HepG2 (cell line): ENCODE results near the gene TUBB3. TPM values are rescaled to one million over a fixed set of nuclear protein-coding genes. Genes with fewer than 3 reads are reported as not detected.

ENCODE experiments used
- CBX1 ChIP-seq: IDR thresholded peaks from one replicate; pipeline ENCODE4 v1.6.1; 2016; ENCODE audit warnings: antibody characterized with exemption, low read depth
- DNMT3B ChIP-seq: conservative IDR thresholded peaks from 2 replicates; pipeline ENCODE4 v1.6.1; 2016; ENCODE audit warnings: missing biosample characterization, control low read depth
- DPF2 ChIP-seq: sonication (generic); formaldehyde crosslinking; IDR thresholded peaks from 2 replicates; pipeline ENCODE4 v1.4.0; 2020; ENCODE audit warnings: mild to moderate bottlenecking, low read depth, missing genetic modification reagents, borderline replicate concordance
- E2F2 ChIP-seq: sonication (generic); formaldehyde crosslinking; IDR thresholded peaks from 2 replicates; pipeline ENCODE4 v1.4.0; 2020; ENCODE audit warnings: missing genetic modification reagents, borderline replicate concordance
- EEA1 ChIP-seq: sonication (generic); formaldehyde crosslinking; IDR thresholded peaks from 2 replicates; pipeline ENCODE4 v1.5.1; 2020; ENCODE audit warnings: mild to moderate bottlenecking, missing genetic modification reagents, borderline replicate concordance
- EED ChIP-seq: sonication (generic); formaldehyde crosslinking; IDR thresholded peaks from 2 replicates; pipeline ENCODE4 v1.5.0; 2020; ENCODE audit warnings: mild to moderate bottlenecking, missing genetic modification reagents
- FOXM1 ChIP-seq: sonication (generic); formaldehyde crosslinking; IDR thresholded peaks from 2 replicates; pipeline ENCODE4 v1.5.0; 2020; ENCODE audit warnings: missing genetic modification reagents
- HMGA1 ChIP-seq: sonication (generic); formaldehyde crosslinking; conservative IDR thresholded peaks from 2 replicates; pipeline ENCODE4 v1.4.0; 2020; ENCODE audit warnings: missing genetic modification reagents
- HOXA9 ChIP-seq: sonication (generic); formaldehyde crosslinking; IDR thresholded peaks from 2 replicates; pipeline ENCODE4 v1.8.1; 2022; ENCODE audit warnings: missing genetic modification reagents, mild to moderate bottlenecking, moderate library complexity, borderline replicate concordance
- KMT2B ChIP-seq: IDR thresholded peaks from 2 replicates; pipeline ENCODE4 v1.6.1; 2016; ENCODE audit warnings: missing genetic modification reagents, missing compliant biosample characterization
- MAZ ChIP-seq, 2 experiments: sonication (generic) in 1 of 2; formaldehyde crosslinking in 1 of 2; IDR thresholded peaks; 2 replicates each; pipeline versions ENCODE4 v1.5.0 to v1.6.1; 2012 to 2020; ENCODE audit warnings: low read depth in 2 of 2, mild to moderate bottlenecking in 2 of 2, borderline replicate concordance in 1 of 2, improper control_type of control experiment in 1 of 2, low read length in 1 of 2, missing genetic modification reagents in 1 of 2, moderate library complexity in 1 of 2
- MLLT10 ChIP-seq: sonication (generic); formaldehyde crosslinking; IDR thresholded peaks from 2 replicates; pipeline ENCODE4 v1.4.0; 2020; ENCODE audit warnings: missing genetic modification reagents
- NRL ChIP-seq: sonication (generic); formaldehyde crosslinking; IDR thresholded peaks from 2 replicates; pipeline ENCODE4 v1.5.0; 2020; ENCODE audit warnings: missing genetic modification reagents, mild to moderate bottlenecking, moderate library complexity, borderline replicate concordance
- PHF8 ChIP-seq: sonication (generic); formaldehyde crosslinking; IDR thresholded peaks from 2 replicates; pipeline ENCODE4 v1.5.0; 2020; ENCODE audit warnings: missing genetic modification reagents
- RXRA ChIP-seq: sonication (generic); formaldehyde crosslinking; IDR thresholded peaks from 2 replicates; pipeline ENCODE4 v1.5.1; 2020; ENCODE audit warnings: missing genetic modification reagents
- SALL2 ChIP-seq: sonication (generic); formaldehyde crosslinking; IDR thresholded peaks from 2 replicates; pipeline ENCODE4 v1.8.1; 2023; ENCODE audit warnings: mild to moderate bottlenecking, missing genetic modification reagents, inconsistent platforms
- SIN3A ChIP-seq: IDR thresholded peaks from 2 replicates; pipeline ENCODE4 v1.6.1; 2011; ENCODE audit warnings: low read depth, mild to moderate bottlenecking, control low read depth, low read length, borderline replicate concordance
- ZBTB38 ChIP-seq: sonication (generic); formaldehyde crosslinking; IDR thresholded peaks from 2 replicates; pipeline ENCODE4 v1.5.1; 2020; ENCODE audit warnings: mild to moderate bottlenecking, missing genetic modification reagents
- ZFAT ChIP-seq: sonication (generic); formaldehyde crosslinking; conservative IDR thresholded peaks from 2 replicates; pipeline ENCODE4 v1.8.1; 2023; ENCODE audit warnings: missing genetic modification reagents, inconsistent platforms
- ZFP36L1 ChIP-seq: sonication (generic); formaldehyde crosslinking; IDR thresholded peaks from 2 replicates; pipeline ENCODE4 v1.8.0; 2022; ENCODE audit warnings: mild to moderate bottlenecking, missing genetic modification reagents, moderate library complexity
- ZNF101 ChIP-seq: sonication (generic); formaldehyde crosslinking; IDR thresholded peaks from 2 replicates; pipeline ENCODE4 v1.4.0; 2020; ENCODE audit warnings: mild to moderate bottlenecking, low read depth, missing genetic modification reagents, borderline replicate concordance
- ZNF232 ChIP-seq: sonication (generic); formaldehyde crosslinking; IDR thresholded peaks from 2 replicates; pipeline ENCODE4 v1.4.0; 2020; ENCODE audit warnings: missing genetic modification reagents, borderline replicate concordance
- ZNF256 ChIP-seq: sonication (generic); formaldehyde crosslinking; conservative IDR thresholded peaks from 2 replicates; pipeline ENCODE4 v1.4.0; 2020; ENCODE audit warnings: missing genetic modification reagents
- ZNF563 ChIP-seq: sonication (generic); formaldehyde crosslinking; IDR thresholded peaks from 2 replicates; pipeline ENCODE4 v1.8.0; 2022; ENCODE audit warnings: mild to moderate bottlenecking, moderate library complexity, missing genetic modification reagents
- ZNF775 ChIP-seq: sonication (generic); formaldehyde crosslinking; IDR thresholded peaks from 2 replicates; pipeline ENCODE4 v1.4.0; 2020; ENCODE audit warnings: missing genetic modification reagents, mild to moderate bottlenecking, moderate library complexity, borderline replicate concordance
- polyA plus RNA-seq, 8 experiments: library from polyadenylated mRNA; depleted of rRNA in 3 of 8; stranded (reverse) in 7 of 8; unstranded in 1 of 8; fragments of >200 nt; fragmentation: Illumina TruSeq in 4 of 8; extraction: Trizol in 4 of 8; gene quantifications; 2 replicates each; pipeline versions ENCODE4 v1.2.1 to v1.2.3, GENCODE V29; 2011 to 2016; ENCODE audit warnings: low read depth in 4 of 8, missing spikeins in 1 of 8, mixed read lengths in 1 of 8; ENCODE audit not compliant: insufficient read depth in 1 of 8
- total RNA-seq, 5 experiments: library from RNA; depleted of rRNA; stranded (reverse); fragments of >200 nt; fragmentation: Illumina TruSeq; extraction: Trizol; gene quantifications; 2 replicates each; pipeline ENCODE4 v1.2.3, GENCODE V29; 2016; ENCODE audit warnings: low read depth in 1 of 5
- TF ChIP-seq, protein P1 (sequence below): sonication (generic); formaldehyde crosslinking; IDR thresholded peaks from 2 replicates; pipeline ENCODE4 v1.4.0; 2020; ENCODE audit warnings: missing genetic modification reagents
- TF ChIP-seq, protein P2 (sequence below): sonication (generic); formaldehyde crosslinking; IDR thresholded peaks from 2 replicates; pipeline ENCODE4 v1.4.0; 2020; ENCODE audit warnings: mild to moderate bottlenecking, missing genetic modification reagents

Gene TUBB3
- total and polyA plus RNA-seq, 2 of the 13 experiments (the other 11 are each of a cell fraction or from before 2014, with no cell fraction given), result 110 to 185 TPM

DNA sequence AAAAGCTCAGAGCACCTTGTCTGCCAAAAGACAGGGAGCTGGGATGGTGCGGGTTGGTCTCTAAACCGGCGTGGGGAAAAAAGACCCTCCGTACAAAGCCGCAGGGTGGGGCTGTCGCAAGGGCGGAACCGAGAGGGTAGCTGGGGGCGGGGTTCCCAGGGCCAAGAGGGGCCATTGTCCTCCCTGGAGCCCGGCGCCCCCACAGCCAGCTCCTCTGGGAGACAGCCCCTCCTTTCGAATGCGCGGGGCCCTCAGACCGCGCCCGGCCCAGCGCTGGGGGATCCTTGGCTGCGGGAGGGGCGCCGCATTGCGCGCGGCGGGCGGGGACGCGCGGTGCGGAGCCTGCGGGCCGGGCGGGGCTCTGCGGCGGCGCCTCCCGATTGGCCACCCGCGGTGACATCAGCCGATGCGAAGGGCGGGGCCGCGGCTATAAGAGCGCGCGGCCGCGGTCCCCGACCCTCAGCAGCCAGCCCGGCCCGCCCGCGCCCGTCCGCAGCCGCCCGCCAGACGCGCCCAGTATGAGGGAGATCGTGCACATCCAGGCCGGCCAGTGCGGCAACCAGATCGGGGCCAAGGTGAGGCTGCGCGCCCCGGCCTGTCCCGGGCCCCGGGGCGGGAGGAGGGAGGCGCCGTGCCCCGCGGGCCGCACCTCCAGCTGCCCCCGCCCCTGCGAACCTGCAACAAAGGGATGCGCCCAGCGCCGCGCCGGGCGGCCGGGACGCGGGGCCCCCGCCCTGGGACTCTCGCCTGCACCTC, at the start of gene TUBB3 (continued):
- no peak for TF ChIP-seq MLLT10
- no peak for TF ChIP-seq ZNF101 (CRISPR knock-in tag)
- no peak for TF ChIP-seq HMGA1 (CRISPR knock-in tag)
- TF ChIP-seq SALL2 (CRISPR knock-in tag), result peak; percentile 80
- no peak for TF ChIP-seq E2F2 (CRISPR knock-in tag)
- TF ChIP-seq ZNF775 (CRISPR knock-in tag), result no peak
- no peak for TF ChIP-seq KMT2B (CRISPR knock-in tag)
- peak; percentile 53; the same call in 1 of the 2 replicates for TF ChIP-seq ZBTB38 (CRISPR knock-in tag)
- peak; percentile 38; the same call in 1 of the 2 replicates for TF ChIP-seq SIN3A
- TF ChIP-seq MAZ (IDR thresholded peaks at IDR 0.05; ENCODE audit: borderline replicate concordance, low read depth, low read length), result peak; percentile 94
- TF ChIP-seq MAZ (CRISPR knock-in tag; IDR thresholded peaks at IDR 0.05; ENCODE audit: low read depth), result peak; percentile 94
- TF ChIP-seq ZFP36L1 (CRISPR knock-in tag), result peak; percentile 66; the same call in 1 of the 2 replicates
- TF ChIP-seq EEA1 (CRISPR knock-in tag), result peak; percentile 64; the same call in 1 of the 2 replicates
- no peak for TF ChIP-seq EED (CRISPR knock-in tag)
- TF ChIP-seq RXRA (CRISPR knock-in tag), result no peak
- no peak; the same call in 1 of the 2 replicates for TF ChIP-seq DNMT3B (CRISPR knock-in tag)
- peak; percentile 45; the same call in 1 of the 2 replicates for TF ChIP-seq PHF8 (CRISPR knock-in tag)
- TF ChIP-seq ZFAT (CRISPR knock-in tag), result no peak
- TF ChIP-seq ZNF563, result peak; percentile 78
- TF ChIP-seq ZNF256 (CRISPR knock-in tag), result no peak
- no peak for TF ChIP-seq NRL (CRISPR knock-in tag)
- TF ChIP-seq, protein P1, sequence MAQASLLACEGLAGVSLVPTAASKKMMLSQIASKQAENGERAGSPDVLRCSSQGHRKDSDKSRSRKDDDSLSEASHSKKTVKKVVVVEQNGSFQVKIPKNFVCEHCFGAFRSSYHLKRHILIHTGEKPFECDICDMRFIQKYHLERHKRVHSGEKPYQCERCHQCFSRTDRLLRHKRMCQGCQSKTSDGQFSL (CRISPR knock-in tag), result no peak; the same call in 1 of the 2 replicates
- TF ChIP-seq, protein P2, sequence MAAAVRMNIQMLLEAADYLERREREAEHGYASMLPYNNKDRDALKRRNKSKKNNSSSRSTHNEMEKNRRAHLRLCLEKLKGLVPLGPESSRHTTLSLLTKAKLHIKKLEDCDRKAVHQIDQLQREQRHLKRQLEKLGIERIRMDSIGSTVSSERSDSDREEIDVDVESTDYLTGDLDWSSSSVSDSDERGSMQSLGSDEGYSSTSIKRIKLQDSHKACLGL (CRISPR knock-in tag), result no peak; the same call in 1 of the 2 replicates
- TF ChIP-seq HOXA9 (CRISPR knock-in tag), result no peak; the same call in 1 of the 2 replicates
- TF ChIP-seq CBX1, result peak; percentile 87
- TF ChIP-seq ZNF232, result no peak; the same call in 1 of the 2 replicates
- peak; percentile 43; the same call in 1 of the 2 replicates for TF ChIP-seq DPF2 (CRISPR knock-in tag)
- TF ChIP-seq FOXM1 (CRISPR knock-in tag), result no peak
